Sigmoid colon (tissue), 4 donors: ENCODE measurements around the gene C19orf47.

Source experiments
- POLR2A ChIP-seq, 2 donors: fragments of 450-650 bp; IDR thresholded peaks; one replicate each; pipeline ENCODE4 v1.6.1; 2016; ENCODE audit warnings: antibody characterized with exemption in 2 of 2, mild to moderate bottlenecking in 2 of 2, moderate library complexity in 2 of 2
- POLR2AphosphoS5 ChIP-seq, 4 donors: sonication (generic); formaldehyde crosslinking; IDR thresholded peaks; one replicate each; pipeline ENCODE4 v1.6.1; 2017; ENCODE audit warnings: antibody characterized with exemption in 4 of 4
- TF ChIP-seq, protein P1 (sequence below), 4 experiments: fragments of 450-650 bp in 3 of 4; fragments of 200-600 bp in 1 of 4; IDR thresholded peaks; one replicate each; pipeline ENCODE4 v1.5.1; 2016 to 2019; ENCODE audit warnings: antibody characterized with exemption in 4 of 4, mild to moderate bottlenecking in 3 of 4, moderate library complexity in 2 of 4

DNA sequence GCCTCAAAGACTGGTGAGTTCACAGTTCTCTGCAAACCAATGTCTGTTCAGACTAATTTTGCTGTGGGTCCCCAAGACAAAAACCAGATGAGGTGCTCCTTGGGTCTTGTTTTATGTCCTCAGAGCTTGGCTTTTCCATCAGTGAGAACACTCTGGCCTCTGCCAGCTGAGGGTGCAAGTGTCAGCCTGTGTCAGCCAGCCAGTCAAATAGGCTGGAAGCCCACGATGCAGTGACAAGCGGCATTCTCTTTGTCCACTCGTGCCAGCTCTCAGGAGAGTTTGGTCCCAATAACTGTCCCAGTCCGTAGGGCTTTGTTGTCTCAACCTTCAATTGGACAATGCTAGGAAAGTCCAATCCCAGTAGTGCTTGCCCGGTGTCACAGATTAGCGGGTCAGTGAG is 53.6 kb downstream of the C19orf47 start:
- TF ChIP-seq, protein P1, sequence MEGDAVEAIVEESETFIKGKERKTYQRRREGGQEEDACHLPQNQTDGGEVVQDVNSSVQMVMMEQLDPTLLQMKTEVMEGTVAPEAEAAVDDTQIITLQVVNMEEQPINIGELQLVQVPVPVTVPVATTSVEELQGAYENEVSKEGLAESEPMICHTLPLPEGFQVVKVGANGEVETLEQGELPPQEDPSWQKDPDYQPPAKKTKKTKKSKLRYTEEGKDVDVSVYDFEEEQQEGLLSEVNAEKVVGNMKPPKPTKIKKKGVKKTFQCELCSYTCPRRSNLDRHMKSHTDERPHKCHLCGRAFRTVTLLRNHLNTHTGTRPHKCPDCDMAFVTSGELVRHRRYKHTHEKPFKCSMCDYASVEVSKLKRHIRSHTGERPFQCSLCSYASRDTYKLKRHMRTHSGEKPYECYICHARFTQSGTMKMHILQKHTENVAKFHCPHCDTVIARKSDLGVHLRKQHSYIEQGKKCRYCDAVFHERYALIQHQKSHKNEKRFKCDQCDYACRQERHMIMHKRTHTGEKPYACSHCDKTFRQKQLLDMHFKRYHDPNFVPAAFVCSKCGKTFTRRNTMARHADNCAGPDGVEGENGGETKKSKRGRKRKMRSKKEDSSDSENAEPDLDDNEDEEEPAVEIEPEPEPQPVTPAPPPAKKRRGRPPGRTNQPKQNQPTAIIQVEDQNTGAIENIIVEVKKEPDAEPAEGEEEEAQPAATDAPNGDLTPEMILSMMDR (IDR thresholded peaks at IDR 0.05), result no peak
- TF ChIP-seq POLR2A (IDR thresholded peaks at IDR 0.05) (no peak), POLR2AphosphoS5 (IDR thresholded peaks at IDR 0.05) (no peak)
